T47D (cell line): ENCODE results near the gene SLC41A1.
"Not testable (repeated sequence)": the region's sequence is repeated elsewhere in the genome, so short reads cannot be mapped to it uniquely, and the experiment has no call there.

Experiments used
- DNase-seq, 2 experiments: peaks; one replicate each; pipeline versions ENCODE4 v3.0.0 to v3.0.0-alpha.2; 2011 to 2012; ENCODE audit warnings: low read depth in 1 of 2, low spot score in 1 of 2
- JUND ChIP-seq: IDR thresholded peaks from 2 replicates; pipeline ENCODE4 v1.6.1; 2012; ENCODE audit warnings: low read depth
- in situ Hi-C: cut with HindIII; loops from 2 replicates; pipeline ENCODE4 v1.10.0; 2016; ENCODE audit warnings: low sequenced_read_pairs, low pct_unique_long_range_greater_than_20kb

The SLC41A1 gene

DNA sequence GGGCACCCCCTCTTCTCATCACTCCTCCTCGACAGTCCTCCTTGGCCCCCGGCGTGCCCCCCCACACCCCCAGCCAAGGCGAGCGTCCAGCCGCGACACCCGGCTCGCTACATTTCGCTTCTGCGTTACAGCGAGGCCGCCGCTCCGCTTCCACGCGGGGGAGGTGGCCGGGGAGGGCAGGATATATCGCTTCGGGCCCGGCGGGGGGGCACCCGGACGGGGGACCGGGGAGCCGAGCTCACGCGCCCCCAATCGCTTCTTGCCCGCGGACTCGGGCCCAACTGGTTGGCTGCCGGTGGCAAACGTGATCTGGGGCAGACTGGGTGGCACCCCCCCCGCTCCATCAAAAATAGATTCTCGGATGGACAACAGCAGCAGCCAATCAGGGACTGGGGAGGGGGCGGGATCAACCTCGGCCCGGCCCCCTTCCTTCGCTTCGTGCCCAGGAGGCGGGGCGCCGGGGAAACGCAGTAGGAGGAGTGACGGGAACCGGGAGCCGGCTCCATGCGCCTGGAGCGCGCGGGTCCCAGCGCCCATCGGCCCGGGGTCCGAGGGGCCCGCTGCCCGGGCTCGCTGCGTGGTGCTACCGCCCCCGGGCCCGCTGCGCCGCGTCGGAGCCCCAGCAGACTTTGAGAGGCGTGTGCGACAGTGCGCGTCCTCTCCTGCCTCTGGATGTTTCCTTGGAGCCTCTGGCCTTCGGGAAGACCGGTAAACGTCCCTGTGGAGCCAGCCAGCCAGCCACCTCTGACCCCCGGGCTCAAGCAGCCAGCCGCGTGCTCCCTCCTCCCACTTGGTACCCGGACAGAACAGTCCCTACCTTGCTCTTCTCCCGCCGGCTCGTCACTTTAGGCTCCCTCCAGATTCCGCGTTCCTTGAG is at the start of gene SLC41A1:
Gene SLC41A1 (minus strand): TSS at position 321 of the 877 bp plus-strand sequence. CDS start 2,757 bp downstream, outside the sequence.
- TF ChIP-seq JUND = no peak
- in situ Hi-C loops = no loop called here
- DNase-seq = peak; percentile 96 to 99

DNA sequence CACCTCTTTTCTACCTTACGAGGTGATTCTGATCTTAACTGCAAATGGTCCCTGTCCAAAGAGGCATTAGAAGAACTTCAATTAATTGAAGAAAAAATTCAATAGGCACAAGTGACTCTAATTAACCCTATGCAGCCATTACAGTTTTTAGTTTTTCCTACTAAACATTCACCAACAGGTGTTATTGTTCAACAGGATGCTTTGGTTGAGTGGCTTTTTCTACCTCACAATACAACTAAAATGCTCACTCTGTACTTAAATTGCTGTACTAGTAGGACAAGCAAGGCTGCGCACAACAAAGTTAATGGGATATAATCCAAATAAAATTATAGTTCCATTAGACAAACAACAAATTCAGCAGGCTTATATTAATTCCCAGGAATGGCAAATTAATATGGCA is 48.5 kb upstream of the SLC41A1 start:
- TF ChIP-seq JUND = no peak
- DNase-seq = no peak
- in situ Hi-C loops = no loop called here

DNA sequence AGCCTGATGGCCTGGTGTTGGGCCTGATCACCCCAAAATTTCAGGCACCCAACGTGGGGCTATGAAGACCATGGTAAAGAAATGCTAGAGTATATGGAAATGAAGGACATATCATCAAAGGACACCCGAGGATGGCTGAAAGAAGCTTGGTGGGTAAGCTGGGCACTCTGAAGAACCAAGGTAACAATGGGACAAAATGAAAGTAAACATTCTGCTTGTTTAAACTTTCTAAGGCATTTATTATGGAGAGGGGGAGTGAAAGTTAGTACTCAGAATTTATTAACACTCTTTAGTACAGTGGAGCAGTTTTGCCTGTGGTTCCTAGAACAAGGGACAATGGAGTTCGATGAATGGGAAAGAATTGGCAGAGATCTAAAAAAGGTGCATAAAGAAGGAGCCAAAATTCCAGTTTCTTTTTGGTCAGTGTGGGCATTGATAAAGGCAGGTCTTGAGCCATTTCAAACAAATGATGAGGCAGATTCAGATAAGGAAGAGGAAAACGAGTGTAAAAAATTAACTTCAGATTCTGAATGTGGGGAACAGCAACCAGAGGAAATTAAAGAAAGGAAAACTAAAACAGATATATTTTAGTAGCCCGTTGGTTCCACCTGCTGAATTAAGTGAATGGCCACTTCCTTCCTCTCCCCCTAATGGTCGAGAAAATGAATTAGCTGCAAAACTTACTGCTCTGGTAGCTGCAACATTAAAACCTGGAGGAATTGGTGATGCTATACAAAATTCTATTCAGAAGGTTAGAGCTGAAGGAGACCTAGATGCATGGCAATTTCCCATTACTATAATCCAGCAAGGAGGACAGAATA is 45.4 kb upstream of the SLC41A1 start:
- TF ChIP-seq JUND = no peak
- in situ Hi-C loops = no loop called here
- peak in 1 of 2 experiments; percentile 15 for DNase-seq

DNA sequence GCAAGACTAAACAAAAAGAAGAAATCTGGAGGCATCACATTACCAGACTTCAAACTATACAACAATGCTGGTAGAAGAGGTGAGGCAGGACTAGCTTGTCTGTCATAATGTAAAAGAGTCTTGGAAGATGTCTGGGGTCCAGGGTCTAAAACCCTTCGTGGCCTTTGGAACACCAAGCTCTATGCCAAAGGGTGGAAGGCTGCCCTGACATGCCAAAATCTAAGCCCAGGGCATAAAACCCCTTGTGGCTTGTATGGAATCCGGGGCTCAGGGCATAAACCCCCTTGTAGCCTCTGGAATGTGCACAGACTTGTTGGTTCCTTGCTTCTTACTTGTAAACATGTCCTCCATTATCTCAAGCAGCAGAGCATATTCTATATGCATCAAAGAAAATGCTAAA is 44.5 kb upstream of the SLC41A1 start:
- DNase-seq, in situ Hi-C loops: not testable (repeated sequence)

DNA sequence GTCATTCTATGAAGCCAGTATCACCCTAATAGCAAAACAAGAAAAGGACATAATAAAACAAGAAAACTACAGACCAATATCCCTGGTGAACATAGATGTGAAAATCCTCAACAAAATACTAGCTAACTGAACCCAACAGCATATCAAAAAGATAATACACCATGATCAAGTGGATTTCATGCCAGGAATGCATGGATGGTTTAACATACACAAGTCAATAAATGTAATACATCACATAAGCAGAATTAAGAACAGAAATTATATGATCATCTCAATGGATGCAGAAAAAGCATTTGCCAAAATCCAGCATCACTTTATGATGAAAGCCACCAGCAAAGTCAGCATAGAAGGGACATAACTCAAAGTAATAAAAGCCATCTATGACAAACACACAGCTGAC is 43.4 kb upstream of the SLC41A1 start:
- in situ Hi-C loops = no loop called here
- no peak for TF ChIP-seq JUND
- DNase-seq = no peak

DNA sequence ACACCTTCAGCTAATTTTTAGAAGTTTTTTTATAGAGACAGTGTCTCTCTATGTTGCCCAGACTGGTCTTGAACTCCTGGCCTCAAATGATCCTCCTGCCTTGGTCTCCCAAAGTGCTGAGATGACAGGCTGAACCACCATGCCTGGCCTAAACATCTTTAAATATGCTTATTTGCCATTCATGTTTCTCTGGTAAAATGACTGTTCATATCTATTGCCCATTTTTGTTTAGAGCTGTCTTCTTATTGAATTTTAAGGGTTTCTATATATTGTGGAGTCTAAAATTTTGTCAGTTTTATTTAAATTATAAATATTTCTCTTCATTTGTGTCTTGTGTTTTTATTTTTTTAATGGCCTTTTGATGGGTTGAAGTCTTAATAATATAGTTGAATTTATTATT is 40.0 kb upstream of the SLC41A1 start:
- DNase-seq = no peak
- in situ Hi-C loops = no loop called here
- TF ChIP-seq JUND = no peak

DNA sequence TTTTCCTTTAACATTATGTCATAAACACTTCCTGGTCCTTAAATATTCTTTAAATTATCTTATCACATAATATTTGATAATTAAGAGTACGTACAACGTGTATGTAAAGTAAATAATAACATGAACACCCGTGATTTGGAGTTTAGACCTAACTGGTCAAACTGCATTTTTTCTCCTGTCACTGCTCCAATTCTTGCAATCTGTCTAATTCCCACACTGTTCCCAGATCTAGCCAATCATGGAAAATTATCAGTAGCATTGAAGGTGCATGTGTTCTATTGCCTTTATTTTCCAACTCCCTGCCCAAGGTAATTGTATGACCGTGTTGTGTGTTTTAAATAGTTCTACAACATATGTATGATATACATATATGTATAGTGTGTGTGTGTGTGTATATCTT is 39.0 kb upstream of the SLC41A1 start:
- TF ChIP-seq JUND = no peak
- in situ Hi-C loops = no loop called here

DNA sequence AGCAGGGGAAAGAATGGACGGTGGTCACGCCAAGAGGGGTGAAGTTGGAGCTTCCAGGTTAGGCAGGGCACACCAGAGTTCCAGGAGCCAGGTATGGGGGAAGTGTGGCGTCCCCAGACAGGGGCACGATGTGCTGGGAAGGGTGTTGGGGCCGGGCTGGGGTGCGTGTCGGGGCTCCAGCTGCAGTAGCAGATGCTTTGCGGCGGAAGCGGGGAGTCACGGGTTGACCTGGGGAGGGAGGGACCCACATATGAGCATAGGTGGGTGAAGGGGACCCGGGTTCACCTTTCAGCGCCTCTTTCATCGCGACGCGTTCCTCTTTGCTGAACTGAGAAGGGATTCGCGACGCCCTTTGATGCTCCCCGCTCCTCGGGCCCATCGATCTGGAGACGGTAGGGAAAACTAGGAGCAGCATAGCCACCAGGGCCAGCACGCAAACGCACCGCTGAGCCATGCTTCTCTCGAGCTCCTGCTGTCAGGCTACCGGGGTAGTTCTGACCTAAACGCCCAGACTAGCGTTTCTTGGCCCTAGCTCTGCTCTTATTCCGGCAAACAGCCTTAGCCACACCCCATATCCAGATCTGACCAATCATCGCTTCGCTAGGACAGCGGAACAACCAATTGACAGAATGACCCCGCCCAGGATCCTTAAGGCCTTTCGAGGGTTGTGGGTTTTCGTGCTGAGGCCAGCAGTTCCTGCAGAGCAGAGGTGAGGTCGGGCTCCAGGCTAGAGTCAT is 36.8 kb upstream of the SLC41A1 start, which contains the start of gene PM20D1:
Gene PM20D1 (minus strand): TSS at position 514 of the 737 bp plus-strand sequence. CDS start 60 bp downstream, at position 454.
- DNase-seq = no peak
- no peak for TF ChIP-seq JUND
- in situ Hi-C loops = no loop called here

More for the DNA sequence above, 39.0 kb upstream of the SLC41A1 start:
- peak in 1 of 2 experiments; percentile 22 for DNase-seq

DNA sequence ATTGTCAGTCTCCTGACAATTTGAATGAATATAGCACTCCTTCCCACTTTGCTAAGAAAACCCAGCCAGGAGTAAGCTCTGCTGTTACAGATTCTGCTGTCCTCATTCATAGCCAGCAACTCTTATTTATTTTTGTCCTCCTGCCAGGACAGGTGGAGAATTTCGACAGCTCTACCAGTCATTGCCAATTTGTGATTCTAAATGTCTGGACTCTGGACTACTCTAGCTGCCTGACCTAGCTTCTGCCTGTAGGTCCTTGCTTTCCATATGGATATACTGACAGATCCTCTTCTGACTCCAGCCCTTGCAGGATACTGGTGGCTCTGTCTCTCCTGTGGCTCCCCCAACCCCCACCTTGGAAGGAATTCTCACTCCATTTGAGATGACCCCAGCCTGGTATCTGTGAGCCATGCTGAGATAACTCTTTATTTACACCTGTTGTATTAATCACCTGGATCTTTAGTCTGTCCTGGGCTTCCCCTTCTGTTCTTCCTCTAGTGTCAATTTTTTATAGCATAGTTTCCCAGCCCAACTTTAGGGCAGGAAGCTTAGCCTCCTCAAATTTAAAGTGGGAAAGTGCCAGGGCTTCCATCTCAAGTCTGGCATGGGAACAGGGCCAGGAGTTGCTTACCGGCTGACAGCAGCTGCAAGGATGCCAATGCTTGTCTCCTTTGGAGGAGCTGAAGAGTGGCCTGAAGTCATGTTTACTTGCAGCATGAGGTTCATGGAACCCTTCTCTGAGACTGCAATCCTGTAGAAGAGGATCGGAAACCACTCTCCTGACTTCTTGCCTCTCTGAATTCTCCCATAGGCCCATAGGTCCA is 30.2 kb upstream of the SLC41A1 start:
- peak in 1 of 2 experiments; percentile 14 for DNase-seq
- no peak for TF ChIP-seq JUND
- in situ Hi-C loops = no loop called here

DNA sequence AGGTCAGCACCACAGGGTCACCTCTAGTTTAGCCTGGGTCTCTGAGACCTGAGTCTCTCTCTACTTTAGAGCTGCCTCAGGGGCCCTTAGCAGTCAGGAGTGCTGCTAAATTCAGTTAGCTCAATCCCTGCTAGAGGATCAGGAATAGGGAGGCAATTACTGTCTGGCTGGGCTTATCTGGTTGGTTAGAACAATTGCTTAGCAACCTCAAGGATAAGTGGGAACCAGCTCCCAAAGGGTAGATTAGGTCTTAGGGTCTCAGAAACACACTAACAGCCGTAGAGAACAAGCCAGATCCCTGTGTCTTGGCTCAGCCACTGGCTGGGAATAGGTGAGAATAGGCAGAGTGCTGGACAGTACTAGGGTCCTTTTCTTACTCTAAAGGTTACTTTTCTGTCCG is 29.2 kb upstream of the SLC41A1 start:
- no peak for TF ChIP-seq JUND
- no peak for DNase-seq

DNA sequence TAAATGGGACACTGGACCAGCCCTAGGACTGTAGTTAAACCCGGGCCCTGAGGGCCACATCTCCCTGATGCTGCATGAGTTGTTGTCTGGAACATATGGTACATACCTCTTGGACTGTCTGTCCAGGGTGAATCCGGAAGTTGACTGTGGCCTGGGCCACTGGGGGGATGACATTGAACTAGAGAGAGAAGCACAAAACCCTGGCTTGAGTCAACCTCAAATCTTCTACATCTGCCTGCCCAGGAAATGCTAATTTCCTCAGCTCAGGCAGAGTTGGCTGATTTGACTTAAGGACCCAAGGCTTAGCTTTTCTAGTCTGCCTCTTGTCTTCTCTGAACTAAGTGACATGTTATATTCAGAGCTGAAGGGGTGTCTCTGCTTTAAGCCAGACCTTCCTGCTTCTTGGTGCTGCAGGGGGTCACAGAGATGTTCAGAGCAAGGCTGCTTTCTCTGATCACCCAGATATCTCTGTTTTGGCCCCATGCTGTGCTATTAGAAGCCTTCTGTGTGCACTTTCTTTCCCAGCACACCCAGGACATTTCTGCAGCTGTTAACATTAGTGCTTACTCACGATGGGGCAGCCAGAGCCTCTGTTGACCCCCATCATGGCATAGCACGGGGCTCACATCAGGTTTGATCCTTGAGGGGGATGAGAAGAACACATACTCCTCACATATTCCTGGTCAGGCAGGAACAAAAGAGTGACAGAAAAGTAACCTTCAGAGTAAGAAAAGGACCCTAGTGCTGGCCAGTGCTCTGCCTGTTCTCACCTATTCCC is 27.3 kb upstream of the SLC41A1 start:
- DNase-seq = no peak
- in situ Hi-C loops = no loop called here

More for the DNA sequence above, 29.2 kb upstream of the SLC41A1 start:
- in situ Hi-C loops = no loop called here

More for the DNA sequence above, 27.3 kb upstream of the SLC41A1 start:
- no peak for TF ChIP-seq JUND
